Suppressor macrophage (primary cell): ENCODE measurements around the gene CCL18.
A peak's percentile ranks its signal among the peaks of the same experiment; 100 is the strongest.
"Not testable (repeated sequence)": the region's sequence is repeated elsewhere in the genome, so short reads cannot be mapped to it uniquely, and the experiment has no call there.

Experiments used
- DNase-seq, 4 experiments: peaks; one replicate each; pipeline ENCODE4 v3.0.0-alpha.2; 2020 to 2022
- total RNA-seq, 17 experiments: gene quantifications; one replicate each; lab custom pipeline; 2026; ENCODE audit warnings: mixed read lengths in 6 of 17, inconsistent platforms in 3 of 17; lab: John Stamatoyannopoulos, UW

CCL18 gene, protein sequence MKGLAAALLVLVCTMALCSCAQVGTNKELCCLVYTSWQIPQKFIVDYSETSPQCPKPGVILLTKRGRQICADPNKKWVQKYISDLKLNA
- 0.11 to 1.7 (median 0.67) reads per million in 17 experiments for total RNA-seq

DNA sequence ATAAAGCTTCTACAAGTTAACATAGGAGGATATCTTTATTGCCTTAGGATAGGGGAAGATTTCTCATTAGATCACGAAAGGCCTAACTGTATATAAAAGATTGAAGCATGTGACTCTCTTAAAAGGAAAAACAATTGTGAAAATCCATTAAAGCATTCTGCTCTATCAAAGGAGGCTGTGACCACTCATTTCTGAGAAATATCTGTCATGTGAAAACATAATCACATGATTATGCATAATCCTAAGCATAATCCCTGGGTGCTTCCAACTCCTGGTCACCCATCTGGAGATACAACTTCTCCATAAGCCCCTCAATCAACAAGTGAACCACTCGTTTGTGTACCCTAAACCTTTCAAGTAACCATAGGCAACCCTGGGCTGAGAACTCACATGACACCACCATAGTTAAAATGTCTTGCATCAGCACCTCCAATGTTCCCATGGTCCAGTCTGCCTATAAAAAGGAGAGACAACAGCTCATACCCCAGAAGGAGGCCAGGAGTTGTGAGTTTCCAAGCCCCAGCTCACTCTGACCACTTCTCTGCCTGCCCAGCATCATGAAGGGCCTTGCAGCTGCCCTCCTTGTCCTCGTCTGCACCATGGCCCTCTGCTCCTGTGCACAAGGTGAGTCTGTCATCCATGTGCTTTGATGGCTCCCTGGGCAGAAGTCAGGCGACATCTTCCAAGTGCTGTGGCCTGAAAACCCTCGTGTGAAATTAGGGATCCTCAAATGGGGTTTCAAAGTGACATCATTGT, at the start of gene CCL18:
Gene CCL18, plus strand, starts transcription at position 487 of the 756 bp plus-strand sequence. Its CDS starts 71 bp downstream, at position 558.
- DNase-seq, result peak in 2 of 4 experiments; percentile 10 to 25

DNA sequence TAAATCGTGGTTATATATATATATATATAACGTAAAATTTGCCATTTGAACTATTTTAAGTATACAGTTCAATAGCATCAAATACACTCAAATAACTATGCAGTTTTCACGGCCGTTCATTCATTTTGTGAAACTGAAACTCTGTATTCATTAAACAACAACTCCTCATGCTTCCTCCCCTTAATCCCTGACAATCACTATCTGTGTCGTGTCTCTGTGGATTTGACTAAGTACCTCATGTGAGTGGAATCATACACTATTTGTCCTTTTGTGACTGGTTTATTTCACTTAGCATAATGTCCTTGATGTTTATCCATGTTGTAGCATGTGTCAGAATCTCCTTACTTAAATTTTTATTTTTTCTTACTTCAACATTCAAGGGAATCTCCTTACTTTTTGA, 49.1 kb upstream of the CCL18 start:
- no peak for DNase-seq

DNA sequence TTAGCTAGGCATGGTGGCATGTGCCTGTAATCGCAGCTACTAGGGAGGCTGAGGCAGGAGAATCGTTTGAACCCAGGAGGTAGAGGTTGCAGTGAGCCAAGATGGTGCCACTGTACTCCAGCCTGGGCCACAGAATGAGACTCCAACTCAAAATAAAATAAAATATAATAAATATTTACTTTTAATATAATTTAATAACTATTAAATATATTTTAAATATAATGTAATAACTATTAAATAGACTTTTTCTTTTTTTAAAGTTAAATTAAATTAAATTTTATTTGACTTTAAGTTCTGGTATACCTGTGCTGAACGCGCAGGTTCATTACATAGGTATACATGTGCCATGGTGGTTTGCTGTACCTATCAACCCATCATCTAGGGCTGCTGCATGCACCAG, 48.2 kb upstream of the CCL18 start:
- DNase-seq, result not testable (repeated sequence)

DNA sequence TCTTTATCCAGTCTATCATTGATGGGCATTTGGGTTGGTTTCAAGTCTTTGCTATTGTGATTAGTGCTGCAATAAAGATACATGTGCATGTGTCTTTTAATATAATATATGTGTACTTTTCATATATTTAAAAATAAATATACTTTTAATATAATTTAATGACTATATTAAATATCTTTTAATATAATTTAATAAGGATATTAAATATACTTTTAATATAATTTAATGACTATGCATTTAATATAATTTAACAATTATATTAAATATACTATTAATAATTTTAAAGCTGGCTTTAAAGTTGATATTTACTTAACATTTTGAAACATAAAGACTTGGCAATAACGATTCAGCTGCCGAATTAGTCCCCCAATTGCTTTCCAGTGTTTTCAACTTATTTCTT, 47.5 kb upstream of the CCL18 start:
- DNase-seq, result no peak

DNA sequence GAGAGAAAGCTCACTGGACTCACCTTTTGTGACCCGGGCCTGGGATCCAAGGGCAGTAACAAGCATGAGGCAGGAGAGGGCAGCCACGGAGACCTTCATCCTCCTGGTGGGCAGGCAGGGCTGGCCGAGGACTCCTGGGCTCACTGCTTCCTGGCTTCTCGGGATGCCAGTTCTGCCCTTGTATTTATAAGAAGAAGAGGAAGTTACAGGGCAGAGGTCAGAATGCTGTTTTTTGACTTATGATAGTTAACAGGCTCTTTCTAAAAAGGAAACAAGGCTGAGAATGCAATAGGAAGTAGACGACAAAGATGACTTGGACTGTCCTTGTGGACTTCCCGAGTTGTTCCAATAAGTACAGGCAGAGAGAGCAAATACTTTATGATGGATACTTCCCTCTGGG, 46.3 kb upstream of the CCL18 start, which contains the start of gene CCL23:
Gene CCL23, minus strand, starts transcription at position 174 of the 400 bp plus-strand sequence. Its CDS starts 75 bp downstream, at position 99.
- peak; percentile 40 to 79 (median 64) for DNase-seq

DNA sequence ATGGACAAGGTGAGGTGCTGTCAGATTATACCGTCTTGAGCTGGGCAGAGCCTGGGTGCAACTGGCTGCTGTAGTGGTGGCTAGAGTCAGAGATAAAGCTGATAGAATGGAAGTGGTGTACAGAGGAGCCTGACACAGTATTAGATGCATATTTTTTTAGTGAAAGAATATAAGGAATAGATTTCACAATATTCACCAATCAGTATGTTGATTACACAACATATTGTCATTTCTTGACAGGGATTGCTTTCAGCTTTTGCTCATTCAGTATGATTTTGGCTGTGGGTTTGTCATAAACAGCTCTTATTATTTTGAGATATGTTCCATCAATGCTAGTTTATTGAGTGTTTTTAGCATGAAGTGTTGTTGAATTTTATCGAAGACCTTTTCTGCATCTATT, 44.6 kb upstream of the CCL18 start:
- DNase-seq, result no peak

DNA sequence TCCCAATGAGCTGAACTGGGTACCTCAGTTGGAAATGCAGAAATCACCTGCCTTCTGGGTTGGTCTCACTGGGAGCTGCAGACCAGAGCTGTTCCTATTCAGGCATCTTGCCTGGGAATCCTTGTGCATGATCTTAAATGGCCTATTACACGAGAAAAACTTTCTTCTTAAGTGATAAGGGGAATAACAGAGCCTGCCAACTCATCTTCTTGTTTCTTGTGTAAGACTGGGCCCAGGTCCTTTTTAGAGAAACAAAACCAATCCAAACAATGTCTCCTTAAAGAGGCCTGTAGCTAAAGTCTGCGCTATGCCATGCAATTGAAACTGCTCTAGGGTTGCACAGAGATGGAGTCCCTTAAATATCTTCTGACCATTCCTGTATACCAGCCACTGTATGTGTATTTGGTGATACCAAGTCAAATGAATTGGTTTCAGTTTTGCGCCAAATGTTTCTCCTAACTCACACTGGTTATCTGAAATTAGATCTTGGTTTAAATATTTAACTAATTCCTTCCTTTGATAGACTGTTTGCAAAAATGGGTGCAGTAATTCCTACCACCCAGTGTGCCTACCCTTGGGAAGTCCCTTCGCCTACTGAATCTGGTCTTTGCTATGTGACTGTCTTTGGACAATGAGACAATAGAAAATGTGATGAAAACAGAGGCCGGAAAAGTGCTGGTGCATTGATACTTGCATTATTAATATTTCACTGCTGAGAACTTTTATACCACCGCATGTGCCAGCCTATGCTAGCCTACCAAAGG, 39.8 kb upstream of the CCL18 start:
- peak in 1 of 4 experiments; percentile 13 for DNase-seq

DNA sequence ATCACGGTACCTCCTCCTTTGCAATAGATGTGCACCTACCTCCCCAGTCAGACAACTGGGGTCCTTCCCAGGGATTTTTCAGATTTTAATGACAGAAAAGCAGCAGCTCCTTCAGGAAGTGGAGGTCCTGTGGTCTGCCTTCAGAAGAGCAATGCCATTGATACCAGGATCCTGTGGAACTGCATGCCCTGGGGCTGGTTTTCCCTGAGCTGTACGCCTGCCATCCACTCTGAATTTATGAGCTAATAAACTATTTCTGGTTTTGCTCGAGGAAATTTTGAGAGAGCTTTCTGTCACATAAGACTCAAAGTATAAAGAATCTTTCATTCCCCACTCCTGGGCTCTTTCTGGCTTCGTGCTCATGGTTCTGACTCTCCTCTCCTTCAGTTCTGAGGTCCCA, 36.3 kb upstream of the CCL18 start:
- DNase-seq, result no peak

DNA sequence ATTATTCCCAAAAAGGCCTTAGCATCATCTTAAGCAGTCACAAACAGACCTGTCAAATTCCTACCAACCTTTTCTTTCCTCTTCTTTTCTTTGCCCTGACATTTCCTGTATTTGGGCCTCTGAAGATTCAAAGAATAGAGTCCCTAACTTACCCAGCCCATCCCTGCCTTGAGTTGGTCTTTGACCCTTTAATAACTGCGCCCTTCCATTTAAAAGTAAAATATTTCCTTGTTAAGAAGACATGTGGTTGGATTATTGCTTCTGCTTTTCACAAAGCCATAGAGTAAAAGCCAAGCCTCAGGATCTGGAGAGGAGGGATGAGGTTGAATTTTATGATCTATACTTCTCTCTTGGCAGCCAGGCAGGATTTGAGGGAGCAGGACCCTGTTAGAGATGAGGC, 33.1 kb upstream of the CCL18 start:
- no peak for DNase-seq

DNA sequence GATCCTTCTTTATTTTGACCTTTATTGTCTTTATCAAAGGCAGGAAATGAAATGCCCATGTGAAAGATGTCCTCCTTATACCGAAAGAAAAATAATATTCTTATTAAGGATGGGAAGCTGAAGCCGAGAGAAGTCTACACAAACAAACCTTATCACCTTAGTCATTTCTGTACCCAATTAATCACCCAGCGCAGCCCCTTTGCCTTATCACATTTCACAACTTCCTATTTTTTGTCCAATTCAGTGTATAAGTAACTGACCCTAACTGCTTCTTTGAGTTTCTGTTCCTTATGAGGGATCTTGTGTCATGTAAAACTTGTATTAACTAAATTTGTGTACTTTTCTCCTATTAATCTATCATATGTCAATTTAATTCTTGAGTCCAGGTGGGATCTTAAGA, 29.9 kb upstream of the CCL18 start:
- peak; percentile 51 to 81 (median 72) for DNase-seq

DNA sequence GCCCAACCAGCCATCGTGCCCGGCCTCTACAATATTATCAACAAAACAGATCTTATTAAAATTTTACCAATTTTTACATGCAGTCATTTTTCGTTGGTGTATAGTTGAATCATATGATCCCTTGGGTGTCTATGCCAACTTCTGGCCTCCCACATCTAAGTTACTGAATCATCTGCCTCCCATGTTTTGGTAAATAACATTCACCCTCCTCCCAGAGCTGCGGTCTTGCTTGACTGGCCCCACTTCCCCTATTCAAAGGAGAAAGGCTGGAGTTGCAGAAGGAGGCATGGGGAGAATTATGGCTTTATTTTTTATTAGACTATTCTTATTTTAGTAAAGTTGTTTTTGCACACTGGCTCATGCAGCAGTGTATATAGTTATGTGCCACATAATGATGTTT, 27.8 kb upstream of the CCL18 start:
- peak; percentile 81 to 93 (median 90) for DNase-seq

DNA sequence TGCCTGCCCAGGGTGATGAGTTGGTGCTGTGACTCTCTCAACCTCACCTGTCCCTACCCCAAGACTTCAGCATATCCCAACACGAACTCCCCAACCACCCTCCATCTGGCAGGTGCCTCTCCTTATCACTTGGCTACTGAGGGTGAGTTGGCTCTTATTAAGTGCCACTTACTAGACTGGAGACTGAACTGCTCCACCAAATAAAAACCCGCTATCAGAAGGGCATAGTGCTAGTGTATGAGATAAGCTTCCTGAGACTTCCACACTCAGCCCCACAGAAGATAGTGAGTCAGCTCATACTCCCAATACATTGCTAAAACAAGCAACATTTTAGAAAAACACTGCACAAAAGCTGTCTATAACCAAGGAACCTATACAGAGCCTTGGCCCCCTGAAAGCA, 16.0 kb upstream of the CCL18 start:
- DNase-seq, result no peak

DNA sequence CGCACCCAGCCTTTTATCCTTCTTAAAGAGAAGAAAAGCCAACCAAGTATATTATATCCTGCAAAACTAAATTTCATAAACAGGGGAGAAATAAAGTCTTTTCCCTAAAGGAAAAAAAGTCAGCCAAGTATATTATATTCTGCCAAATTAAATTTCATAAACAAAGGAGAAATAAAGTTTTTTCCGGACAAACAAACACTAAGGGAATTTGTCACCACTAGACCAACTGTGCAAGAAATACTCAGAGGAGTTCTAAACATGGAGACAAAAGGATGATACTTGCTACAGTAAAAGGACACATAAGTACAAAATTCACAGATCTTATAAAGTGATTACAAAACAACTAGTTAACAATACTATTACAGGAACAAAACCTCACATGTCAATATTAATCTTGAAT, 14.4 kb upstream of the CCL18 start:
- no peak for DNase-seq

DNA sequence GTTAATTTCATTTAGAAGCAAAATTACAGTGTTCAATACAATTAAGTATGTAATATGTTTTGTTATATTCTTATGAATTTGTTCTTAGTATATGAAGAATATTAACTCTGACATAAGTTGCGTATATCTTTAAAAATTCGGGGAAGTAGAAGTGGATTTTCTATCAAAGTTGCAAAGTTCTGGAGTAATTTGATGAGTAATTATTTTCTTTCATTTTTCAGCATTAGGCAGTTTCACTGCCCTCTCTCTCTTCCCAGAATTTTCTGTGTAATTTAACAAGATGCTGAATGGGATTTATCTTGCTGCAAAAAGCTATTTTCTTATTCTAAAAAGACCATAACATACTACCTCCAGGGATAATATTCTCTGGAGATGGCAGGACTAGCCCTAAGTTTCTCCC, 8.9 kb upstream of the CCL18 start:
- DNase-seq, result peak in 1 of 4 experiments; percentile 35

DNA sequence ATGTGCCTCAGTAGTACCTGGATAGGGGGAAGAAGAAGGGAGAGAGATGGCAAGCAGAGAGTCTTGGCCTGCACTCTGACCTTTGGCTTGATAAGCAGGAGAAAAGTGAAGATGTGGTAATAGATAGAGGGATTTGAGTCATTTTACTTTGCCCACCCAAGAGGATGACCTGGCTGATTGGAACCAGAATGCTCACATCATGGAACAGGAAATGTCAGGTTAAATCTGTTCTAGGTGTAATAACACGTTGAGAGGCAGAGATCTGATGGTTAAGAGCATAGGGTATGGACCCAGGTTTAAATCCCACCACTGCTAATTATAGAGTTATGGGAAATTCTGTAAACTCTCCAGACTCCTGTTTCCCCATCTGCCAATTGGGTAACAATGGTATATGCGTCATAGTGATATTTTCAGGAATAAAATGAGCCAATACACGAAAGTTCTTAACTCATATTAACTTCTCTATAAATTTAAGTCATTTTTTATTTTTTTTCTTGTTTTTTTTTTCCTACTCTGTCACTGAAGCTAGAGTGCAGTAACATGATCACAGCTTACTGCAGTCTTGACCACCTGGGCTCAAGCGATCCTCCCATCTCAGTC, 8.1 kb upstream of the CCL18 start:
- DNase-seq, result peak in 3 of 4 experiments; percentile 36 to 80 (median 73)

DNA sequence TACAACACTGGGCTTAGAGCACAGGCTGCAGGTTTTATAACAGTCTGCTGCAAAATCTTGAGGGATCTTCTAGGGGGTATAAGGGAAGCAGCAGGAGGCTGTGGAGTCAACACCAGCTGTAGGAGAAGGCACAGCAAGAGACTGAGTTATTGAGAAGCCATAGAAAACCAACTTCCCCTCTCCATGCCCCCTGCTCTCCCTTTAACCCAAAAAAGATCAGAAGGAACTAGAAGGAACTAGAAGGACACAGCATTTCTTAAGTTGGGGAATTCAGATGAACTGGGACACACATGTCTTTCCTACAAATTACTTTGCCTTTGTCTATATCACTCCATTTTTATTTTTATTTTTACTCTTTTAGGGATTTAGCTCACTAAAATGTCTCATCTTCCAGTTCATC, 6.2 kb upstream of the CCL18 start:
- peak; percentile 37 to 69 (median 57) for DNase-seq

DNA sequence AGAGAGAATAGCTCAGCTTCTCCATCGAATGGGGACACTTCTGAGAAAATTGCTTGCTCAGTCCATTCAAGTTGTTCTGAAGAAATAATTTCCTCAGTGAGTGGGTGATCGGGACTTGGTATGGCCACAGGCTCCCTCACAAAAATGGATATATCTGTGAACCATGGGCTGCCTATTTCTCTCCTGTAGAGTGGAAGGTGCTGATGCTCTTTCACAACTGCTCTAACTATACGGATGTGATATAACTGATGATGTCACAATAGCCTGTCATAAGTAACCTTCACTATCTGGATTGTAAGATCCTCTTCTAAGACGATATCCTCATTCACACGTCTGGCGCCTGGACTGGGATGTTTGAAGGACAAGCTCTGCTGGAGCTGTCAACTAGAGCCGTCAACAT, 4.7 kb upstream of the CCL18 start:
- DNase-seq, result peak in 2 of 4 experiments; percentile 31 to 47

DNA sequence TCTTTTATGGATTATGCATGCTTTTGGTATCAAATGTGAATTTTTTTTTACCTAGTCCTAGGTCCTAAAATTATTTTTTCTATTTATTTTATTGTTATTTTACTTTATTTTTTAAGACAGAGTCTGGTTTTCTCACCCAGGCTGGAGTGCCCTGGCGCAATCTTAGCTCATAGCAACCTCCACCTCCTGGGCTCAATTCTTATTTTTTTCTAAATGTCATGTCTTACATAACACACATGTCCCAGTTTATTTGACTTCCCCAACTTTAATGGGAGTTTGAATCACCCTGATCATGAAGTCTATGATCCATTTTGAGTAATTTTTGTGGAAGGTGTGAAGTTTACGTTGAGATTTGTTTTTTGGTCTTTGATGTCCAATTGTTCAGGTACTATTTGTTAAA, 3.3 kb upstream of the CCL18 start:
- DNase-seq, result peak in 3 of 4 experiments; percentile 43 to 65 (median 58)

DNA sequence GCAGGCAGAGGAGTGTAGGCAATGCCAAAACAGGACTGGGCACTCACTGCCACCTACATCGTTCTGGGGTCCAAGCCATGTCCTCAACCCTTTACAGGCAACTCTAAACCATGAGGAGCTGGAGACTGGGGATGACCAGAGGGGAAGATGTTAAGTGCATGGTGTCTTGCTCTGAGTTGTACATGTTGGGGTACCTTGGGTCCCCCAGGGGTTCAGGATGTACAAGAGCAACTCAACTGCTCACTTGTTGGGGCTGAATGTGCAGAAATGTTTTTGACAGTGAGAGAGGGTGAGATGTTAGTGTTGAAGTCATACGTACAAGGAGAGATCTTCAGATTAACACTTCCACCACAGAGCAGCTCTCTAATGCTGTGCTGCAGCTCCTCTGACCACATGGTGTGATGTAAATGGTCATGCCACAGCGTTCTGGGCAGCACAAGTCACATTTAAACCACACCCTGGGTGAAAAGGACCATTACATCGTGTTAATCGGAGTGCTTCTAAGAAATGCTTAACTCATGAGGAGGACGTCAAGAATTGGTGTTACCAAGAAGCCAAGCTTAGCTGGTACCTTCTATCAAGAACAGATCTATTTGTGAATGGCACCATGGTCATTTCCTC, 2.4 kb downstream of the CCL18 start:
- DNase-seq, result no peak

DNA sequence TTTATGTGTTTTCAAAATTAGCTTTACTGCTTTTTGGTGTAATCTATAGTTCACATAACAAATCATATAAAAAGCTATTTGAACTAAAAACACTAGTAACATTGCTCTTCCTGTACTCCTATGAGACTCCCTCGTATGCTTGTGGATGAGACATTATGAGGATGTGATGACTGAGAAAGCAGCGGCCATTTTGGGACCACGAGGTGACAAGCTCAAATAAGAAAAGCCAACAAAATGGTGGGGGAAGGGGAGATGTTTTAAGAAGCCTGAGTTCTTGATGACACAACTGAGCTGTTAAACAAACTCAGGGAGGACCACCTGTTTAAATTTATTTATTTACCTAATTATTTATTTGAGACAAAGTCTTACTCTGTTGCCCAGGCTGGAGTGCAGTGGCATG, 4.5 kb downstream of the CCL18 start:
- DNase-seq, result no peak

DNA sequence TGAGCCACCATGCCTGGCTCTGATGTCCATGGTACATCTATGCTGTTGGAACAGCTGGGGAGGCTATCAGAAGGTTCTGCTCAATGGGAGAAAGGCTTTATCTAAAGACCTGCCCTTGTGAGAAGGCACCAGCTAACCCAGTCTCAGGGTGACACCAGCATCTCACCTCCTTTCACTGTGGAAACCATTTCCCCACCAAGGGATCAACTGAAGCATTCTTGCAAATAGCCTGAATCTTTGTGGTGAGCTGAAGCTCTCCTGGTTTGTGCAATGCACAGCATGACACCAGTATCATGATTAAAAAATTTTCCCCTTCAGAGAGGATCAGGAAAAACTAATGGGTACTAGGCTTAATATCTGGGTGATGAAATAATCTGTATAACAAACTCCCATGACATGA, 5.1 kb downstream of the CCL18 start:
- no peak for DNase-seq

DNA sequence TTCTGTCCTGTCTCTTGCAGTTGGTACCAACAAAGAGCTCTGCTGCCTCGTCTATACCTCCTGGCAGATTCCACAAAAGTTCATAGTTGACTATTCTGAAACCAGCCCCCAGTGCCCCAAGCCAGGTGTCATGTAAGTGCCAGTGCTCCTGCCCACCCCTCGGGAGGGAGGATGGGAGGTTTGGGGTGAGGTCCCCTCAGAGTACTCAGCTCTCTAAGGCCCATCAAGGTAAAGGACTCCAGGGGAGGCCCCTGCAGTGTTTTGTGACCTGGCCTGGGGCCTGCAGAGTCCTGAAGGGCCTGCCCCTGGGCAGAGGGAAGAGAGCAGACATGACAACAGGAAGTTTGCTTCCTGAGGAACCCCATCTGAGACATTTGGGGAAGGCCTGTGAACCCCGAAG, 6.4 kb downstream of the CCL18 start:
- peak in 1 of 4 experiments; percentile 23 for DNase-seq

DNA sequence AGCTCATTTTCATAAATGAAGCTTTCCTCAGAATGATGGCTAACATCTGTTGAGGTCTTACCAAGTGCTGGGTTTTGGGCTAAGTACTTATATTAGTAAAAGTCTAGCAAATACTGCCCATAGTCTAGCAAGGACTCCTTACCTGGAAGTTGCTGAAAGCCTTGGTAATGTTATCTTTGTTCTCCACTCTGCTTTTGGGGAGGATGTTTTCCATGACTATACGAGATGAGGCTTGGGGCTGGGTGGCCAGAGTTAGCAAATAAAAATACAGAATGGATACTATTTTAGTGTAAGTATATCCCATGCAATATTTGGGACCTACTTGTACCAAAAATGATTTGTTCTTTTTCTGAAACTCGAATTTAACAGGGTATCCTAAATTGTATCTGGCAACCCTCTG, 7.7 kb downstream of the CCL18 start:
- no peak for DNase-seq
